AG08396 (cell line): Measurements from ENCODE around the gene TAF11L11.
"Not testable (repeated sequence)": the region's sequence is repeated elsewhere in the genome, so short reads cannot be mapped to it uniquely, and the experiment has no call there.

Source experiments
- DNase-seq: peaks from one replicate; pipeline ENCODE4 v3.0.0; 2012; ENCODE audit warnings: low spot score, mixed read lengths

The TAF11L11 gene

DNA sequence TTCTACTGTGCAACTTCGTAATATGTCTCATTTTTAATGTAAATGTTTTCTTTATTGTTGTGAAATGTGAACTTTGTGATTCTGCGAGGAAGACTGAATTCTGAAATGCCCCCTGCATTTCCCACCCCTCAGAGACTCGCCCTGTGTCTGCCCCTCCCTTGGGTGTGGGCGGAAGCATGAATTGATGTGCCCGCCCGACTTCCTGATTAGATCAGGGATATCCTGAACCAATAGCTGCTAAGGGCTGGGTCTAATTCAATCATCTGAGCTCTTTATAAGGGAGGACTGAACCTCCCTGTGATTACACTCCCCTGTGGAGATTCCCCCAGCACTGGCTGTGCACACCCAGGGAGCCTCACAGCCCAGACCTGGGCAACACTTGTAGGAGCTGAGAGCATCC lies at the start of gene TAF11L11:
Gene TAF11L11 (plus strand): TSS at position 304 of the 400 bp plus-strand sequence.
- DNase-seq, result not testable (repeated sequence)

DNA sequence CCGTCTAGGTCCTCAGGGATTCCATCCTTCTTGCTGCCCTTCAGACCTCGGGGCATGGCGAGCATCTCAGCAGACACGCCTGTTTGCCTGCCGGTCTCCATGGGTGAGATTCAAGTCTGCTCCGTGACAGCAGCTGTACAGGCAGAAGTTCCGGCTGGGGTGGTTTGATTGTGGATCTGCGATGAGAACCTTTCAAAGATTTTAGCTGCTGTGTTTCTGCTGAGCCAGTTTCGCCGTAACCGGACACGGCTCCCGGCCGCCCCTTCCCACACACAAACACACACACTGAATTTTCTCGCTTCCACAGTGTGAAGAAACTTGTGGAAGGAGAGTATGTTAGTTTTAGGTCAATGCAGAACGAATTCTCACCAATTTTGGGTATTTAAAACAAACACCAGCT lies 18.3 kb upstream of the TAF11L11 start, which contains the start of gene TAF11L7:
Gene TAF11L7 (minus strand): TSS at position 101 of the 400 bp plus-strand sequence.
- not testable (repeated sequence) for DNase-seq

DNA sequence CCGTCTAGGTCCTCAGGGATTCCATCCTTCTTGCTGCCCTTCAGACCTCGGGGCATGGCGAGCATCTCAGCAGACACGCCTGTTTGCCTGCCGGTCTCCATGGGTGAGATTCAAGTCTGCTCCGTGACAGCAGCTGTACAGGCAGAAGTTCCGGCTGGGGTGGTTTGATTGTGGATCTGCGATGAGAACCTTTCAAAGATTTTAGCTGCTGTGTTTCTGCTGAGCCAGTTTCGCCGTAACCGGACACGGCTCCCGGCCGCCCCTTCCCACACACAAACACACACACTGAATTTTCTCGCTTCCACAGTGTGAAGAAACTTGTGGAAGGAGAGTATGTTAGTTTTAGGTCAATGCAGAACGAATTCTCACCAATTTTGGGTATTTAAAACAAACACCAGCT lies 13.1 kb upstream of the TAF11L11 start, which contains the start of gene TAF11L8:
Gene TAF11L8 (minus strand): TSS at position 101 of the 400 bp plus-strand sequence.
- not testable (repeated sequence) for DNase-seq

- not testable (repeated sequence) for DNase-seq
Measured at GRCh38 chr5:17594255-17594654, 9.7 kb upstream of the TAF11L11 start, which contains the start of gene TAF11L9. TAF11L9 (minus strand) TSS chr5:17594394.

- not testable (repeated sequence) for DNase-seq
Measured at GRCh38 chr5:17597728-17598127, 6.3 kb upstream of the TAF11L11 start, which contains the start of gene TAF11L10. TAF11L10 (minus strand) TSS chr5:17597828.

- DNase-seq, result no peak
Measured at GRCh38 chr5:17604951-17605350, 968 bp downstream of the TAF11L11 start.

DNA sequence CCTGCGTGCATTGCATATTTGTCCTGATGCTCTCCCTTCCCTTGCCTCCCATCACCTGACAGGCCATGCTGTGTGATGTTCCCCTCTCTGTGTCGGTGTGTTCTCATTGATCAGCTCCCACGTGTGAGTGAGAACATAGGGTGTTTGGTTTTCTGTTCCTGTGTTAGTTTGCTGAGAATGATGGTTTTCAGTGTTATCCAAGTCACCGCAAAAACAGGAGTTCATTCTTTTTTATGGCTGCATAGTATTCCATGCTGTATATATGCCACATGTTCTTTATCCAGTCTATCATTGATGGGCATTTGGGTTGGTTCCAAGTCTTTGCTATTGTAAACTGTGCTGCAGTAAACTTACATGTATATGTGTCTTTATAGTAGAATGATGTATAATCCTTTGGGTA lies 3.5 kb downstream of the TAF11L11 start:
- not testable (repeated sequence) for DNase-seq

GRCh38 chr5:17610092-17610491 lies 6.1 kb downstream of the TAF11L11 start, which contains the start of gene TAF11L12:
TAF11L12 (plus strand) TSS chr5:17610392.
- not testable (repeated sequence) for DNase-seq

DNA sequence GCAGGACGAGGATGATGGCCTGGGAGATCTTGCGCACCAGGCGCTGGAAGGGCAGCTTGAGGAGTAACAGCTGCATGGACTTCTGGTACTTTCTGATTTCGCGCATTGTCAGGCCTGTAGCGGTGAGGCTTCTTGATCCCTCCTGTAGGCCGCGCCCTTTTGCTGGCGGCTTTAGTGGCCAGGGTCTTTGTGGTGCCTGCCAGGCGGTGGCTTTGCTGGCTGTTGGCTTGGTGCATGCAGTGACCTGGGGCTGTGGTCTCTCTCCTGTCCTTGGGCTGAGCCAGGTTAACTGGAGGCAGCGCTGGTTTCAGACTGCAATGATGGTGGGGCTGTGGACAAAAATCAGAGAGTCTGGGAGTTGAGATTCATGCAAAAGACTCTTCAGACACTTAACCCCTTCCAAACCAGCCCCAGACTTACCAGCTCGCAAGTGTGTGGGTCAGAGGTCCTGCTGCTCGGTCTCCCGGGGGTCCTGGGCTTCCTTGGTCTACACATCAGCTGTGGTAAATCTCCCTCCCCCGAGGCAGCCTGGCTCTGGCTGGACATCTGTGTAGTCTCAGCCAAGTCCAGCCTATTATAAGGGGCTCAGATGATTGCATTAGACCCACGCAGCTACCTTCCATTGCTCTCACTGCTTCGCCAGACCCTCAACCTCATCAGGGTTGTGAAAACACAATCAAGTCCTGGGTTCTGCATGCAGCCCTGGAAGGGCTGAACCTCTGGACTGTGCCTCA lies 11.1 kb downstream of the TAF11L11 start:
- no peak for DNase-seq

- no peak for DNase-seq
Measured at GRCh38 chr5:17619354-17619753, 15.4 kb downstream of the TAF11L11 start.

DNA sequence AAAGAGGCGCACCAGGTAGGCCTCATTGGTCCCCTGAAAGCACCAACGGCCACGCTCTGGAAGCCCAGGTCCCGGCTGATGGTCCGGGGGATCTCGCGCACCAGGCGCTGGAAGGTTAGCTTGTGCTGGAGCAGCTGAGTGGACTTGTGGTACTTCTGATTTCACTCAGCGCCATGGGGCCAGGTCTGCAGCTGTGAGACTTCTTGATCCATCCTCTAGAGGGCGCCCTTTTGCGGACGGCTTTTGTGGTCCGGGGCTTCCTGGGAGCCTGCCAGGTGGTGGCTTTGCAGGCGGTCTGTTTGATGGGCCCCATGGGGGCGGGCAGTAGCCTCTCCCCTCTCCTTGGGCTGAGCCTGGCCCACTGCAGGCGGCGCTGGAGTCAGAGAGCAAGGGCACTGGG lies 16.6 kb downstream of the TAF11L11 start:
- DNase-seq, result no peak

DNA sequence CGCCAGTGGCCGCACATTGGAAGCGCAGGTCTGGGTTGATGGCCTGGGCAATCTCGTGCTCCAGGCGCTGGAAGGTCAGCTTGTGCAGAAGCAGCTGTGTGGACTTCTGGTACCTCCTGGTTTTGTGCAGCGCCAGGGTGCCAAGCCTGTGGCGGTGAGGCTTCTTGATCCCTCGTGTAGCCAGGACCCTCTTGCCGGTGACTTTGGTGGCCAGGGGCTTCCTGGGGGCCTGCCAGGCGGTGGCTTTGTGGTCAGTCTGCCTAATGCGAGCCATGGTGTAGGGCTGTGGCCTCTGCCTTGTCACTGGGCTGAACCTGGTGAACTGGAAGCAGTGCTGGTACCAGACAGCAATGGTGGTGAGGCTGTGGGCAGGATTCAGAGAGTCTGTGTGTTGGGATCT lies 21.7 kb downstream of the TAF11L11 start:
- no peak for DNase-seq

DNA sequence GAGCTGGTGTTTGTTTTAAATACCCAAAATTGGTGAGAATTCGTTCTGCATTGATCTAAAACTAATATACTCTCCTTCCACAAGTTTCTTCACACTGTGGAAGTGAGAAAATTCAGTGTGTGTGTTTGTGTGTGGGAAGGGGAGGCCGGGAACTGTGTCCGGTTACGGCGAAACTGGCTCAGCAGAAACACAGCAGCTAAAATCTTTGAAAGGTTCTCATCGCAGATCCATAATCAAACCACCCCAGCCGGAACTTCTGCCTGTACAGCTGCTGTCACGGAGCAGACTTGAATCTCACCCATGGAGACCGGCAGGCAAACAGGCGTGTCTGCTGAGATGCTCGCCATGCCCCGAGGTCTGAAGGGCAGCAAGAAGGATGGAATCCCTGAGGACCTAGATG lies 27.8 kb downstream of the TAF11L11 start, which contains the start of gene TAF11L13:
Gene TAF11L13 (plus strand): TSS at position 301 of the 400 bp plus-strand sequence.
- not testable (repeated sequence) for DNase-seq

GRCh38 chr5:17634160-17634559 lies 30.2 kb downstream of the TAF11L11 start, which contains the start of gene TAF11L14:
TAF11L14 (plus strand) TSS chr5:17634460.
- DNase-seq, result no peak

GRCh38 chr5:17649232-17649631 lies 45.2 kb downstream of the TAF11L11 start:
- DNase-seq, result not testable (repeated sequence)

GRCh38 chr5:17655201-17655759 lies 51.3 kb downstream of the TAF11L11 start:
- not testable (repeated sequence) for DNase-seq
